Fibroblast of skin of abdomen (primary cell): ENCODE results near the gene BCR. TPM values are rescaled to one million over a fixed set of nuclear protein-coding genes. Genes with fewer than 3 reads are reported as not detected.
A peak's percentile ranks its signal among the peaks of the same experiment; 100 is the strongest.
"Not testable (repeated sequence)": the region's sequence is repeated elsewhere in the genome, so short reads cannot be mapped to it uniquely, and the experiment has no call there.

Experiments used
- DNase-seq: peaks from one replicate; pipeline ENCODE4 v3.0.0-alpha.2; 2013
- polyA plus RNA-seq, 2 experiments: library from polyadenylated mRNA; unstranded; fragments of 120-200 nt; gene quantifications; one replicate each; pipeline ENCODE4 v1.2.1, GENCODE V29; 2013; ENCODE audit not compliant: insufficient read length in 2 of 2

BCR gene
- polyA plus RNA-seq (2013, experiment 1 of 2; ENCODE audit: insufficient read length), result 19.7 TPM
- 23.3 TPM for polyA plus RNA-seq (2013, experiment 2 of 2; ENCODE audit: insufficient read length)

DNA sequence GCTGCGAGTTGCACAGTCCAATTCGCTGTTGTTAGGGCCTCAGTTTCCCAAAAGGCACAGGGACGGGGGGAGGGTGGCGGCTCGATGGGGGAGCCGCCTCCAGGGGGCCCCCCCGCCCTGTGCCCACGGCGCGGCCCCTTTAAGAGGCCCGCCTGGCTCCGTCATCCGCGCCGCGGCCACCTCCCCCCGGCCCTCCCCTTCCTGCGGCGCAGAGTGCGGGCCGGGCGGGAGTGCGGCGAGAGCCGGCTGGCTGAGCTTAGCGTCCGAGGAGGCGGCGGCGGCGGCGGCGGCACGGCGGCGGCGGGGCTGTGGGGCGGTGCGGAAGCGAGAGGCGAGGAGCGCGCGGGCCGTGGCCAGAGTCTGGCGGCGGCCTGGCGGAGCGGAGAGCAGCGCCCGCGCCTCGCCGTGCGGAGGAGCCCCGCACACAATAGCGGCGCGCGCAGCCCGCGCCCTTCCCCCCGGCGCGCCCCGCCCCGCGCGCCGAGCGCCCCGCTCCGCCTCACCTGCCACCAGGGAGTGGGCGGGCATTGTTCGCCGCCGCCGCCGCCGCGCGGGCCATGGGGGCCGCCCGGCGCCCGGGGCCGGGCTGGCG, at the start of gene BCR:
Gene BCR (plus strand): TSS at position 209 of the 592 bp plus-strand sequence. CDS start 452 bp downstream, outside the sequence.
- peak; percentile 66 for DNase-seq

DNA sequence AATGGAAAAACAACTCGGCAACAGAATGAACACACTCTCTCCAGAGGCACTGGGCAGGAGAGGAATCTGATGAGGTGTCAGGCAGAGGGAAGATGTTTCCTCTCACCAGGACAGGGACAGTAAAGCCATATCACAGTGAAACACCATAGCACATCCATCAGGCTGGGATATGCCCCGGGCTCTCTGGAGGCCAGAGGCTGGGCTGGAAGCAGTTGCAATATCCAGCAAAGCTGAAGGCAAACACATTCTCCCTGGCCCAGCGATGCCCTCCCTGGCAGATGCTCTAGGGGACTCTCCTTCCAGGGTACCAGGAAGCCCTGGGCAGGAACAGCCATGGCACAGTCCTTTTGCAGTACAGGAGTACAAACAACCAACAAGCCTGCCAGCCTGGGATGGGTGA, 49.6 kb upstream of the BCR start:
- DNase-seq, result no peak

DNA sequence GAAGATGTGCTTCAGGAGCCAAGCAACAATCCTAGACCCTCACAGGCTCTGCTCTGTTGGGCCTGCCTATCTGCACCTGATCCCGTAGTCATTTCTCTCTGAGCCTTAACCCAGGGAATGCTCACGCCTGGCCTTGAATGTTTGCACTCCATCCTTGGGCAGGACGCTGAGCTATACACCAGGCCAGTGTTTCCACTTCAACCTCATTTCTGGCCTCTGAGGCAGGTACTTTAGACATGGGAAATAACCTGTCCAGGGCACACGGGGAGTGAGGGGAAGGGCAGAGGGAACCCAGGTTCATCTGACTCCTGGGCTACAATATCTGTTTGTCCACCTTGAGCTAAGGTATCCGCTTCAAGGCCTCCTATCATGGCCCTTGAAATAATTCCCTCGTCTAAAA, 48.4 kb upstream of the BCR start:
- no peak for DNase-seq

DNA sequence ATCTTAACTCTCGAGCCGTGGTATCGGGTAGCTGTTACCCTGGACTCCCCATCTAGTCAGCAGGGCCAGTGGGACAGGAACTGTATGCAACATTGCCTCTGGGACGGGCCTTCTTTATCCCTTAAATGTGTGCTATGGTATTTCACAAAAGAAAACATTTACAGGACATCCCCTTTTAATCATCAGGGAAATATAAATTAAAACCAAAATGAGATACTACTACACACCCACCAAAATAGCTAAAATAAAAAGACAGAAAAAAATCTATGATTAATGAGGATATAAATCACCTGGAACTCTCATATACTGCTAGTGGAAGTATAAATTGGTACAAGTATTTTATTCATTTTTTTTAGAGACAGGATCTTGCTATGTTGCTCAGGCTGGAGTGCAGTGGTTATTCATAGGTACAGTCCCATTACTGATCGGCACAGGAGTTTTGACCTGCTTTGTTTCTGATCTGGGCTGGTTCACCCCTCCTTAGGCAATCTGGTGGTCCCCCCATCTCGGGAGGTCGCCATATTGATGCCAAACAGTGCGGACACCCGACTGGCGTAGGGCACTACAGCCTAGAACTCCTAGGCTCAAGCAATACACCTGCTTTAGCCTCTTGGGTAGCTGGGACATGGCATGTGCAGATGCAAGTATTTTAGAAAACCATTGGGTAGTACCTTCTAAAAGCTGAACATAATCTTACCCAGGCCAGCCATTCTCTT, 47.8 kb upstream of the BCR start:
- DNase-seq, result no peak

DNA sequence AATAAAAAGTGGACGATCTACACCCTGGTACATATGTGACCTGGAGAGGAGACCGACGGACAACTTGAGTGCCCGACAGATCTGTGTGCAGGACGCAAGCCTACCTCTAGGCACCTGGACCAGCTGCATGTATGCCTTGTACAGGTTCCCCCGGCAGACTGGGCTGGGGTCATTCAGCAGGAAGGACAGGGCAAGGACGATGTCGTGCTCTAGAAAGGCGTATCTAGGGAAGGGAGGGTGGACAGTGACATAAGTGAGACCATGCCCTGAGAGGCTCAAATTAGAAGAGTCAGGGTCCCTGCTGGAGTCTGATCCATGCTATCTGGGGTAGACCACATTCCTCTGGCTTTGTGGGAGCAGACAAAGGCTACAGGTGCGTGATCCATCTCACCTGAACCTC, 46.4 kb upstream of the BCR start:
- DNase-seq, result no peak

DNA sequence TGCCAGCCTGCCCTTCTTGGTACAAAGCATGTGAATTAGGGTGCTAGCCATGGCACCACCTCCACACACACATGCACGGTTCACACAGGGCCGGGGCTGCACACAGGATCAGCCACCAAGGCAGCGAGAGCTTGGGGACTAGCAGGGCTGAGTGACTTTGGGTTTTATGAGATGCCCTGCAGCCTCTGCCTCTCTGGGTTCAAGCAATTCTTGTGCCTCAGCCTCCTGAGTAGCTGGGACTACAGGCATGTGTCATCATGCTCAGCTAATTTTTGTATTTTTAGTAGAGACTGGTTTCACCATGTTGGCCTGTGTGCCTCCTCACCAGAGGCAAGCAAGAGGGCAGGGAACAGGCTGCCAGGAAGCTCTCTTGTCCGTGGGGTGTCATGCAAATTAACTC, 43.3 kb upstream of the BCR start:
- DNase-seq, result not testable (repeated sequence)

DNA sequence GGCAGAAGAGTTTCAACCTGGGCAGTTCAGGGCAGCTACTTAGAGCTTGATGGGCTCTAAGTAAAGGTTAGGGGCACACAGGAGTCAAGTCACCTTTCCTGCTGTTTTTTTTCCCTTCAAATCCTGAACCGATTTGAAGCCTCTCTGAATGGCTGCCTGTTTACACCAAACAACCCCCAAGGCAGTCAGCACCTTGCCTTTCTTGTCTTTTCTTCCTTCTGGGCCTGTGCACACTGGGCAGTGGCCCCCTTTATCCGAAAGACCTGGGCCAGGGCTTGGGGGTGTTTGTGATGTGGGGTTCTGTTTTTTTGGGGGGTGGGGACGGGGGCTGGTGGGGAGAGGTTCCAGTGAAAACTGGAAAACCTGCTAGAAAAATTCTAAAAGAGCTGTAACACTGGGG, 42.8 kb upstream of the BCR start:
- DNase-seq, result no peak

DNA sequence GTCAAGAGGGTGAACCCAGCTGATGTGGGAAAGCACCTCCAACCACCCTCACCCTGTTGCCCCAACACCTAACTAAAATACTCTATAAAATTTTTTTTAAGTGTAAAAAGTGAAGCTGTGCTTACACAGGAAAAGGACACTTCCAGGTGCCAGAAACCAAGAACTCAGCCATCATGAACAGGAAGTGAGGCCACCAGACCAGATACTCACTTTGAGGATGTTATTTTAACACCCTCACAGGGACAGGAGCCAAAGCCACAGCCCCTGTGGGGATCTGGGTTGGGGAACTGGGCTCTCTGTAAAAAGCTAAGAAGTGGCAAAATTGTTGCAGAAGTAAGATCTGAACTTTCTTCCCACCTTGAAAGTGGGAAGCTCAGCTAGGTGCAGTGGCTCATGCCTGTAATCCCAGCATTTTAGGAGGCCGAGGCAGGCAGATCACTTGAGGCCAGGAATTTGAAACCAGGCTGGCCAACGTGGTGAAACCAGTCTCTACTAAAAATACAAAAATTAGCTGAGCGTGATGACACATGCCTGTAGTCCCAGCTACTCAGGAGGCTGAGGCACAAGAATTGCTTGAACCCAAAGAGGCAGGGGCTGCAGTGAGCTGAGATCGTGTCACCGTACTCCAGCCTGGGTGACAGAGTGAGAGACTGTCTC, 42.3 kb upstream of the BCR start:
- DNase-seq, result no peak

DNA sequence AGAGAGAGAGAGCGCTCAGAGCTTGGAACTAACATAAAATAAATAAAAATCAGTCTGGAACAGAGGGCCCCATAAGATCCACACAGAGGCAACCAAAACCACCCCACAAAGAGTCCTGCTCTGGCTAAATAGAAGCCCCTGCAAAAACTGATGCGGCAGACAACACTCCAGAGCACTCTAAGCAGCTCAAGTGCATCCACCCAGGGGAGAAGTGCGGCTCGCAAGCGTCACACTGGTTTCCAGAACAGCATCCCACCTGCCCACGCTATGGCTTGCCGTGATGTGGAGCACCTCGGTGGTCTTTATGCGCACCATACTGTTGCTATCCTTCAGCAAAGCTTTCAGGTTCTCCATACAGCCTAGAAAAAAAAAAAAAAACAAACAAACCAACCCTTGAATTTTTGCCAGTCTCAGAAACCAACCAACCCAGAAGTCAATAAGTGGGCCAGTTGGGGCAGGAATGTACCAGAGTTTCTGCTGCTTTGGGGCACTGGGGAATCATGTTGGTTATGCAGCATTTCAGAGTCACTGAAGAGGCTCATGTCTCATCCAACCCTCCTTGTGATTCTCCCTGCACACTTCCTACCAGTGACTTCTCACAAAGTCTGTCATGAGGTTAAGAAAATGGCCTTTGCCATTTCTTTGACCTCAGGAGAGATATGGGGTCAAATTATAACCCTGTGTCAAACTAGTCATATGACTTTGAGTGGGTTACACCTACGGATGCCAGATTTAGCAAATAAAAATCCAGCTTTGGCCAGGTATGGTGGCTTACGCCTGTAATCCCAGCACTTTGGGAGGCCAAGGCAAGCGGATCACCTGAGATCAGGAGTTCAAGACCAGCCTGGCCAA, 41.5 kb upstream of the BCR start:
- DNase-seq, result no peak

DNA sequence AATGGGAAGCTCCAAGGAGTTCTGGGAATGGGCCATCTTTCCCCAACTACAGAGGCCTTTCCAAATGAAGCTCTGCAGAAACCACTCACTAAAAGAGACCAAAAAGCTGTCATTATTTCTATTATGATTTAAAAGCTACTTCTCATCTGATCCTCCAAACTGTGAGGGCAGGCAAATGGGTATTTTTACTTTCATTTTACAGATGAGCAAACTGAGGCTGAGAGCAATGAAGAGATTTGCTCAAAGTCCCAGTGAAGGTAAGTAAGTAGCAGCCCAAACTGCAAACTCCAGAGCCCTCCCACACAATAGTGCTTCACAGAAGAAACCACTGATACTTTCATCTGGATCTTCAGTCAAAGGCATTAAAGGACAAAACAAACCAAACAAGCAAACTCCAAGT, 39.9 kb upstream of the BCR start:
- DNase-seq, result no peak

DNA sequence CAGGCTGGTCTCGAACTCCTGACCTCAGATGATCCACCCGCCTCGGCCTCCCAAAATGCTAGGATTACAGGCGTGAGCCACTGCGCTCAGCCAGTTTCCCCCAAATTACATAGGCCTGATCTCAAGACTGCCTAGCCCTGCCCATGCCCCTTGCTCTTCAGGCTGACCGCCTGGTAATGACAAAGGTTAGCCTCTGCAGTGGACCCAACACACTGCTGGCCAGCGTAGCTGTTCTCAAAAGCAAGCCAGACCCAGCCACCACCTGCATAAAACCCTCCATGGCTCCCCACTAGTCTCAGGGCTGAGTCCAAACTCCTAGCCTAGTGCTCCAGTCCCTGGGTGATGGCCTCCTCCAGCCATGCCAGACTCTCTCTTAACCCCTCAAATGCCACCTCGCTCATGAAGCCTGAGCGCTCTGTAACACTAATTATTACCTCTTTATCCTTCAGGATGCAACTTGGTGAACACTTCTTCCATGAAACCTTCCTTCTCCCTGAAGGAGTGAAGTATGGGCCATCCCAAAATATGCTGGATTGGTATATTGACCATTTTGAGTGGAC, 37.7 kb upstream of the BCR start:
- DNase-seq, result no peak

DNA sequence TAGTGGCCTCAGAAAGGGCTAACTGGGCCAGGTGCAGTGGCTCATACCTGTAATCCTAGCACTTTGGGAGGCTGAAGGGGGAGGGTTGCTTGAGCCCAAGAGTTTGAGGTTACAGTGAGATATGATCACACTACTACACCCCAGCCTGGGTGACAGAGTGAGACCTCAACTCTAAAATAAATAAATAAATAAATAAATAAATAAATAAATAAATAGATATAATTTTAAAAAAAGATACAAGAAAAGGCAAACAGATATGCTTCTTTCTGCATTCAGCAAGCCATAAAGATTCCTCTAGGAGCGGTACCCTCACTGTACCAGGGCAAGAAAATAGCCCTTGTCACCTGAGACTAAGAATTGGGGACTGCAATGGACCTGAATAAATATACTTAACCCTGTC, 37.2 kb upstream of the BCR start:
- no peak for DNase-seq

DNA sequence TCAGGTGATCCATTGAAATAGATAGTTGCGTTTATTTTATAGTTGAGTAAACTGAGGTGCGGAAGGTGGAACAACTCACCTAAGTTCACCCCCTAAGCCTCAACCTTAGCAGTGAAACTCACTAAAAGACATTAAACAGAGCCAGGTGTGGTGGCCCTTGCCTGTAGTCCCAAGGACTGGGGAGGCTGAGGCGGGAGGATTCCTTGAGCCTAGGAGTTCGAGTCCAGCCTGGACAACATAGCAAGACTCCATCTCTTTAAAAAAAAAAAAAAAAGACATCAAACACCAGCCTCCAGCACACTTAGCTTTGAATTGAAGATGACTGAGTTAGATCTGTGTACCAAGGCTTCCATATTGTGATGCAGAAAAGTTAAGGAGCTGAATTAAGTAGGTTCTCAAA, 35.9 kb upstream of the BCR start:
- DNase-seq, result no peak

DNA sequence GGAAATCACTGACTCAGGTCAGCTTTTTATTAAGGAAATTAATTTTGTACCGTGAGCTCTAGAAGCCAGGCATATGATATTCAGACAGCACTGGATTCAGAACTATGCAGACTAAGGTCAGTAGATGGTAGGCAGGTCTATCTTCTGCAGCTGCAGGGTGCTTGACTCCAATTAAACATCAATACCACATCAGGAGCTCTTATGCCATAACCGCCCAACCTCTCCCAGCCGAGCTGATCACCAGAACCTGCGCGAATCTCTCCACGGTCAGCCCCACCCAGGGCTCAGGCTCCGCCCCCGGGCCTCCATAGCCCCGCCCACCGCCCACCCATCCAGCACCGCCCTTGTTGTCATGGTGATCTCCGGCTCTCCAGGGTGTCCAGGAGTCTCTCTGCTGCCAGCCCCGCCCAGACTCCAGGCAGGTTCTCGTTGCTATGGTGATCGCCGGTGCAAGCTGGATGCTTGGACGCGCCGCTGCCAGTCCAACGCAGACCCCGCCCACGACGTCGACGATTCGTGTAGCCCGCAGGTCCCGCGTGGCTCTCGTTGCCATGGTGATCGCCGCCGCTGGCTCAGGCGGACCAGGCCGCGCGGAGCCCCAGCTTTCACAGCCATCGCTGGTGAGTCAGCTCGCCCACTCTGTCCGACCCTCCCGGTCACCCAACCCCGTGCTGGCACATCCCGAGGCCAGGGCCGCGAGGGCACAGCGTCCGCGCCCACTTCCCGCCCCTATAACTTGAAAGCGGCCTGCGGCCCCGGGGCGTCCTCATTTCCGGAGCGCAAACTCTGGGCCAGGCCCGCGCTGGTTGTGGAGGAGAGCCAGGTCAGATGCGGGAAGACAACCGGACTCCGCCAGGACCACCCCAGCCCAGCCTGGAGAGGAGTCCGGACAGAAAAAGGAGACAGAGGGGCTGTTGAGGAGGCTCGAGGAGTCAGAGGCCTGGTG, 35.1 kb upstream of the BCR start, which contains the start of gene RAB36:
Gene RAB36 (plus strand): TSS at position 546 of the 946 bp plus-strand sequence. CDS start 1,140 bp downstream, outside the sequence.
- DNase-seq, result peak; percentile 97

DNA sequence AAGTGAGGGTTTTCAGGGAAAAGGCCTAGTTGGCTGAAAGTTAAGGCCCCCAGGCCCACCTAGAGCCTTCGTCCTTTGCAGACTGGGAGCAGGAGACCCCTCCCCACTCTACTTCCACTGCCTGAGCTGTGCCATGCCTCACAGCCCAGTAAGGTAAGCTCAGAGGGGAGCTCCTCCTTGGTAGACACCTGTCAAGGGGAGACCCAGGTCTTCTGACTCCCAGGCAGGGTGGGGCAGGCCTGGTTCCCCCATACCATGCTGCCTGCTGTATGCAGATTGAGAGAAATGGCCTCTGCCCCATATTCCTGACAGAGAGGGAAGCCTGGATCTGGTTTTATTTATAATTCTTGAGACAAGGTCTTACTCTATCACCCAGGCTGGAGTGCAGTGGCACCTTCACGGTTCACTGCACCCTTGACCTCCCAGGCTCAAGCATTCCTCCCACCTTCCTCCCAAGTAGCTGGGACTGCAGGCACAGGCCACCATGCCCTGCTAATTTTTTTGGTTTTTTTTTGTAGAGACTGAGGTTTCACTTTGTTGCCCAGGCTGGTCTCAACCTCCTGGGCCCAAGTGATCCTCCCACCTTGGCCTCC, 34.3 kb upstream of the BCR start:
- no peak for DNase-seq

DNA sequence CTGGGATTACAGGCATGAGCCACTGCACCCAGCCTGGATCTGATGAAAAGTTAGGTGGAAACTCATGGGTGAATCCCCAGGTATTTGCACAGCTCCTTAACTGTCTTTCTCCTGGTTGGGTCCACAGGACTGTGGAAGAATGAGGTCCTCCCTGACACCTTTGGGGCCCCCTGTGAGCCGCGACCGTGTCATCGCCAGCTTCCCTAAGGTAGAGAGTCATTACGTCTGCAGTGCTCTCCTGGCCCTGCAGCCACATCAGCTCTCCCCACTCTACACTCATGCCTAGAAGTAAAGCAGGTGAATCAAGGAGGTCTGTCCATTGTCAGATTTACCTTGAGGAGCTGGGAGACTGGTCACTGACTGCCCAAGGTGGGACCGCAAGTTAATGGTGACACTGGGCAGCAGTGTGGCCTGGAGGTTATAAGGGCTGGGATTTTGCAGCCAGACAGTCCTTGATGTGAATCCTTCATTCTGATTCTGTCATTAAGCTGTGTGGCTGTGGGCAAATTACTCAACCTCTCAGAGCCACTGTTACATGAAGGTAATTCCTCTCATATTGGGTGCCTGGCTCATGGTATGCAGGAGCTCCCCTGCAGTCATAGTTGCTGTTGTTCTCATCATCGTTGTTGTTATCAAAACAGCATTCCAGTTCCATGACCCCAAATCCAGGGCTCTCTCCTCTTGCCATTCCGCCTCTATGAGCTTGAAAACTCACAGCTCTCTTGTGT, 33.7 kb upstream of the BCR start:
- DNase-seq, result no peak

DNA sequence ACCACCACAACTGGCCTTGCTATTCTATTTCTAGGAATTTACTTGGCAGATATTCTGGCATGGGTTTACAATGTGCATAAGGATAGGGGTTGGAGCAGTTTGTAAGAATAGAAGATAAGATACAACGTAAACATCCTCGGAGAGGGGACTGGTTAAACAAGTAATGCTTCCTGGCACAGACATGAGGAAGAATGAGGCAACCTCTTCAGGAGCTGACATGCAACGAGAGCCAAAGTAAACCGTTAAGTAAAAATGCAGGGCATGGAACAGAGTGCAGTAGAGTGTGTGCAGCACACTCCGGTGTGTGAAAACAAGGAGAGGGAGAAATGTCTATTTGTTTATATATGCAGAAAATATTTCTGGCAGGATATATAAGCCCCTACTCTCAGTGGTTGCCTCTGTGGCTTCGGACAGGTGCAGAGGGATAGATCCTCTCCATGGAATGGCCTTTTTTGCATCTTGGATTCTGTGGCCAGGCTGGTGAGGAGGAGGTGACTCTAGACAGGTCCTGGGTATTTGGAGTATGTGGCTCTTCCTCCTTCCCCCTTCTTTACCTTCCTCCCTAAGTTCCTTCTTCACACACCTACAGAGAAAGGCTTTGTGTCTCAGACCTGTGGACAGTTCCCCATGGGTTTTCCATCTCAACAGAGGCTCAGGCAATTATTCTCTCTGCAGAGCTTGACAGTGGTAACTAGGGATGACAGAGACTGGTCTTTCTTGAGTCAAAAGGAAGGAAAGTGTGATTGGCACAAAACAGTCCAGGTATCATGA, 32.5 kb upstream of the BCR start:
- no peak for DNase-seq

DNA sequence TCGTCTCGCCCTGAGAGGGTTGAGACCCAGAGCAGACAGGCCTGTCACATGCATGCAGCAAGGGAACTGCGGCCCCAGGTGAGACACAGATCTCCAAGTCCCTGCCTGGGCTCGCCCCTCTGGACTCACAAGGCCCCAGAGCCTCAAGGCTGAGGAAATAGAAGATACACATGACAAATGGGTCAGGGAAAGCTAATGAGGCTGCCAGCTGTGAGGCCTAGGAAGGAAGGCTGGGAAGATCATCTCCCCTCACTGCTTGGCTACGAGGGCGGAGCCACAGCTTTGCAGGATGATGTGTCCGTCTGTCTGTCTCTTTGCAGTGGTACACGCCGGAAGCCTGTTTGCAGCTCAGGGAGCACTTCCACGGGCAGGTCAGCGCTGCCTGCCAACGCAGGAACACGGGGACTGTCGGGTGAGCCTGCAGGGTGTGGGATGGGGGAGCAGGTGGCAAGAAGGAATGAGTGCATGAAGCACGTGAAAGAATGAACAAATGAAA, 30.5 kb upstream of the BCR start:
- no peak for DNase-seq

DNA sequence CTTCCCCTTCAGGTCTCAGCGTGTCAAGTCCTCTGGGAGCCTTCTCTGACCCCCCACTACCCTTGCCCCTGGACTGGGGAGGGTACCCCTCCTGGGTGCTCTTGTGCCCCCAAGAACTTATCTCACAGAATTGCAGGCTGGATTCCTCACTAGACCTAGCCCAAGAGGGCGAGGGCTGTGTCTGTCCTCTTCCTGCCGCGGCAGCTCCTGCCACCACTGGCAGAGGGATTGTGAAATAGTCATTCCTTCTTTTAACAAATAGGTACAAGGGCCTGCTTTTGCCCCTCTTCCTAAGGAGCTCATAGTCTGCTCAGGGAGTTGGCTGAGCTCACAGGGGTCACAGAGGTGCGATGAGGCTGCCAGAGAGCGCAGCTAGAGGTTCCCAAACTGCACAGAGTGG, 29.5 kb upstream of the BCR start:
- no peak for DNase-seq
